GM12873 (cell line): ENCODE results near the gene ATP4A.

Experiments used
- TF ChIP-seq, protein P1 (sequence below): IDR thresholded peaks from 2 replicates; pipeline ENCODE4 v1.5.1; 2012; ENCODE audit warnings: low read depth, mild to moderate bottlenecking, moderate library complexity, low read length, control low read depth; ENCODE audit not compliant: insufficient read depth; ENCODE audit errors: missing control alignments

Gene ATP4A

DNA sequence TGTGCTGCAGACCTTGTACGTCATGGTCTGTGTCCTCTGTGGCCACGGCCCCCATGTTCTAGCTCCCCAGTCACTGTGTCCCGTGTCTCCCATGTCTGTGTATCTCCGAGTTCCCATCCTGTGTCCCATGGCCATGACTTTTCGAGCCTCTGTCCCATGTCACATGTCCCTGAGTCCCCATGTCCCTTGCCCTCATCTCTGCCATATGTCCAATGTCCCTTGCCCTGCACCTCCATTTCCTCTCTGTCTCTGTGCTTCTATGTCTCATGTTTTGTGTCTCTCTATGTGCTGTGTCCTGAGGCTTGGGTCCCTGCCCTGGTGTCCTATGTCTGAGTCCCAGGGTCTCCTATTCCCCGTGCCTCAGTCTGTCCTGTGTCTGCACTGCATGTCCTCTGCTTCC is 2.0 kb downstream of the ATP4A start:
- TF ChIP-seq, protein P1, sequence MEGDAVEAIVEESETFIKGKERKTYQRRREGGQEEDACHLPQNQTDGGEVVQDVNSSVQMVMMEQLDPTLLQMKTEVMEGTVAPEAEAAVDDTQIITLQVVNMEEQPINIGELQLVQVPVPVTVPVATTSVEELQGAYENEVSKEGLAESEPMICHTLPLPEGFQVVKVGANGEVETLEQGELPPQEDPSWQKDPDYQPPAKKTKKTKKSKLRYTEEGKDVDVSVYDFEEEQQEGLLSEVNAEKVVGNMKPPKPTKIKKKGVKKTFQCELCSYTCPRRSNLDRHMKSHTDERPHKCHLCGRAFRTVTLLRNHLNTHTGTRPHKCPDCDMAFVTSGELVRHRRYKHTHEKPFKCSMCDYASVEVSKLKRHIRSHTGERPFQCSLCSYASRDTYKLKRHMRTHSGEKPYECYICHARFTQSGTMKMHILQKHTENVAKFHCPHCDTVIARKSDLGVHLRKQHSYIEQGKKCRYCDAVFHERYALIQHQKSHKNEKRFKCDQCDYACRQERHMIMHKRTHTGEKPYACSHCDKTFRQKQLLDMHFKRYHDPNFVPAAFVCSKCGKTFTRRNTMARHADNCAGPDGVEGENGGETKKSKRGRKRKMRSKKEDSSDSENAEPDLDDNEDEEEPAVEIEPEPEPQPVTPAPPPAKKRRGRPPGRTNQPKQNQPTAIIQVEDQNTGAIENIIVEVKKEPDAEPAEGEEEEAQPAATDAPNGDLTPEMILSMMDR = no peak

GRCh38 chr19:35560677-35561076 is 2.8 kb downstream of the ATP4A start:
- TF ChIP-seq, protein P1 = no peak

DNA sequence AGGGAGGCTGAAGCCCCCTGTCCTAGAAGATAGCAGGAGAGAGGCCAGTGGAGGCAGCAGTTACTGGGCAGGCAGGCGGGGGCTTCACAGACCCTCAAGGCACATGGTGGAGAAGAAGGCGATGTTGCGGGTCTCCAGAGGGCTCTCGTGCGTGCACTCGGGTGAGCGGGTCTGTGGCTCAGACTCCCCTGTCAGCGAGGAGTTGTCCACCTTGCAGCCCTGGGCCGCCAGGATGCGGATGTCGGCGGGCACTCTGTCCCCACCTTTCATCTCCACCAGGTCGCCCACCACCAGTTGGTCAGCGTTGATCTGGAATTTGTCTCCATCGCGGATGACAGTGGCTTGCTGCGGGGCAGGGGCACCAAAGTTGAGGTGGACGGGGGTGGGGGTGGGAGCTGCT is 3.2 kb downstream of the ATP4A start:
- TF ChIP-seq, protein P1 = no peak

DNA sequence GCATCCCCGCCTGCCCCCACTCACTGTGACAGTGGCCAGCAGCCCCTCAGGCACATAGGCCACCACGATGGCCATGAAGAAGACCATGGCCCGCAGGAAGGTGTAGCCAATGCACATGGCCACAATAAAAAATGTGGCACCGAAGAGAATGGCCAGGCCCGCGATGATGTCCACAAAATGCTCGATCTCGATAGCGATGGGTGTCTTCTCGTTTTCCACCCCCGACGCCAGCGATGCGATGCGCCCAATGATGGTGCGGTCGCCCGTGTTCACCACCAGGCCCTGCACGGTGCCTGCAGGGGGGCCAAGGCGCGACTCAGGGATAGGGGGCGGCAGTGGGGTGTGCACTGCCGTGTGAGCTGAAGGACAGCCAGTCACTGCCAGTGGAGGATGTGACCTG is 3.7 kb downstream of the ATP4A start:
- TF ChIP-seq, protein P1 = no peak

- TF ChIP-seq, protein P1 = no peak
Measured at GRCh38 chr19:35559281-35559659, 4.2 kb downstream of the ATP4A start.

- TF ChIP-seq, protein P1 = no peak
Measured at GRCh38 chr19:35558400-35559280, 4.8 kb downstream of the ATP4A start.

- TF ChIP-seq, protein P1 = no peak
Measured at GRCh38 chr19:35557539-35558399, 5.7 kb downstream of the ATP4A start.
